C4-2B (cell line): Measurements from ENCODE around the gene PHLPP2.

Source experiments
- CTCF ChIP-seq: fragments of 450-650 bp; conservative IDR thresholded peaks from 2 replicates; pipeline ENCODE4 v1.5.1; 2017; ENCODE audit warnings: mild to moderate bottlenecking
- ZFX ChIP-seq: fragments of 450-650 bp; IDR thresholded peaks from 2 replicates; pipeline ENCODE4 v1.6.1; 2017

DNA sequence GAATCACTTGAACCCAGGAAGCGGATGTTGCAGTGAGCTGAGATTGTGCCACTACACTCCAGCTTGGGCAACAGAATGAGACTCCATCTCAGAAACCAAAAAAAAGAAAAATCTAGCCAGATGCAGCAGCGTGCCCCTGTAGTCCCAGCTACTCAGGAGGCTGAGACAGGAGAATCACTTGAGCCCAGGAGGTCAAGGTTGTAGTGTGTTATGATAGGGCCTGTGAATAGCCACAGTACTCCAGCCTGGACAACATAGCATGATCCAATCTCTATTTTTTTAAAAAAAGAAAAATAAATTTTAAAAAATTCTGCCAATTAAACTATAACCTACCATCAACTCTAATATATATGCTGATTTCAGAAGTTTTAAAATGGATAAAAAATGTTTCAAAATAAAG is 15.8 kb downstream of the PHLPP2 start:
- no peak for TF ChIP-seq CTCF
- TF ChIP-seq ZFX = no peak
